22Rv1 (cell line): ENCODE data around the gene C18orf54.
A peak's percentile ranks its signal among the peaks of the same experiment; 100 is the strongest.

ENCODE experiments used
- H3K27ac ChIP-seq: fragments of 450-650 bp; 2 replicates; pipeline ENCODE4 v1.5.1; 2017
- CTCF ChIP-seq: fragments of 450-650 bp; IDR thresholded peaks from 2 replicates; pipeline ENCODE4 v1.5.1; 2017; ENCODE audit warnings: mild to moderate bottlenecking
- ZFX ChIP-seq: fragments of 450-650 bp; IDR thresholded peaks from 2 replicates; pipeline ENCODE4 v1.6.1; 2017; ENCODE audit warnings: antibody characterized with exemption, borderline replicate concordance

The C18orf54 gene

GRCh38 chr18:54388203-54389142, 30.8 kb downstream of the C18orf54 start:
- TF ChIP-seq CTCF (no peak), ZFX (no peak)
- no peak overlapping the region for H3K27ac ChIP-seq

- TF ChIP-seq CTCF (no peak), ZFX (no peak)
- H3K27ac ChIP-seq, result no peak overlapping the region
Measured at GRCh38 chr18:54389143-54389505, 31.4 kb downstream of the C18orf54 start.

- TF ChIP-seq ZFX (no peak), CTCF (no peak)
- no peak overlapping the region for H3K27ac ChIP-seq
Measured at GRCh38 chr18:54390838-54391237, 33.1 kb downstream of the C18orf54 start.

- H3K27ac ChIP-seq, result no peak overlapping the region
- peak; percentile 88 for TF ChIP-seq CTCF
- TF ChIP-seq ZFX, result no peak
Measured at GRCh38 chr18:54392543-54393023, 34.9 kb downstream of the C18orf54 start.

- no peak overlapping the region for H3K27ac ChIP-seq
- TF ChIP-seq CTCF (no peak), ZFX (no peak)
Measured at GRCh38 chr18:54393648-54394294, 36.1 kb downstream of the C18orf54 start.

GRCh38 chr18:54396760-54397159, 39.1 kb downstream of the C18orf54 start:
- TF ChIP-seq CTCF (no peak), ZFX (no peak)
- no peak overlapping the region for H3K27ac ChIP-seq

- TF ChIP-seq ZFX, result no peak
- no peak for TF ChIP-seq CTCF
- H3K27ac ChIP-seq, result 0 out of 2 replicates have a peak overlapping the region, but pooled peaks have one; percentile 14
Measured at GRCh38 chr18:54405290-54405689, 47.6 kb downstream of the C18orf54 start.
